ENCODE measurements around the gene MZB1.
"Not testable (repeated sequence)": the region's sequence is repeated elsewhere in the genome, so short reads cannot be mapped to it uniquely, and the experiment has no call there.

MZB1 gene

DNA sequence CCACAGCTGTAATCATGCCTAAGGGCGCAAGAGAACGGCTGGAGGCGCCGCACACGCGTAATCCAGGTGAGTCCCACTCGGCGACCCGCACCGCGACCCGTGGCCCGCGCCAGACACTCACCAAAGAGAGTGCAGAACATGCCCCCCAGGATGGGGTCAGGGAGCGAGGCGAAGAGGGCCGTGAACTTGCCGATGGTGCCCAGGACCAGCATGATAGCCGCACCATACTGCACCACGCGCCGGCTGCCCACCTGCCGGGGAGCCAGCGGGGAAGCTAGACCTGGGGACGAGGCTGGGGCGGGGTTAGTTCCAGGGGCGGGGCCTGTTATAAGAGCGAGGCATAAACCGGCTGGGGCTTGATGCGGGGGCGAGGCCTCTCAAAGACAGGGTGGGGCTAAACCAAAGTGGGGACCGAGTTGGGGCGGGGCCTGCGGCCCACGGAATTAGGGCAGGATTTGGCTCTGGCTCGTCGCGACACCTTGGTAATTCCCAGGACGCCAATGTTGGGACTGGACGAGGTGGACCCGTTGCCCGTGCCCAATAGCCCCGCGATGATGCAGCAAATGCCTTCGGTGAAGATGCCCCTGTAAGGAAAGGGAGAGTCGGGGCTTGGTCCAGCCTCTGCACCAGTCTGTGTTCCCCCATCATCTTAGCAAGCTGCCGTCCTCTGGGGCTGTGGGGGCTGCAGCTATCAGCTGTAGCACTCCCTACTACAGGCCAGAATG lies 11.4 kb downstream of the MZB1 start:
- no peak for DNase-seq (ENCODE audit: low spot score)

GRCh38 chr5:139377226-139377625 lies 12.5 kb downstream of the MZB1 start:
- no peak for DNase-seq (ENCODE audit: low spot score)

DNA sequence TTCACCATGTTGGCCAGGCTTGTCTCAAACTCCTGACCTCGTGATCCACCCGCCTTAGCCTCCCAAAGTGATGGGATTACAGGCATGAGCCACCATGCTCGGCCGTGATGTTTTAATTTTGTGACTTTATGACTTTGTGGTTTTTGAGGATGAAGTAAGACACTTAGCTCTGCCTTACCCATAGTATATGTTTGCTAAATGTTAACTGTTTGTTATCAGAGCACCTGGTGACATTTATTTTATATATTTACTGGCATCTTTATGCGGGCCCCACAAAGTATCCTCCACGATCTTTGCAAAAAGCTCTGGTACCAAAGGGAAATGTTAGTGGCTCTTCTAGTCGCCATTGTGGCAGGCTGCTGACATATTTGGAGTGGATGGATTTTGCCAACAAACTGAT lies 13.3 kb downstream of the MZB1 start:
- no peak for DNase-seq (ENCODE audit: low spot score)

GRCh38 chr5:139374909-139375308 lies 14.8 kb downstream of the MZB1 start:
- DNase-seq (ENCODE audit: low spot score), result no peak

- no peak for DNase-seq (ENCODE audit: low spot score)
Measured at GRCh38 chr5:139371482-139372435, 18.0 kb downstream of the MZB1 start.

GRCh38 chr5:139369181-139369580 lies 20.5 kb downstream of the MZB1 start:
- DNase-seq (ENCODE audit: low spot score), result no peak

DNA sequence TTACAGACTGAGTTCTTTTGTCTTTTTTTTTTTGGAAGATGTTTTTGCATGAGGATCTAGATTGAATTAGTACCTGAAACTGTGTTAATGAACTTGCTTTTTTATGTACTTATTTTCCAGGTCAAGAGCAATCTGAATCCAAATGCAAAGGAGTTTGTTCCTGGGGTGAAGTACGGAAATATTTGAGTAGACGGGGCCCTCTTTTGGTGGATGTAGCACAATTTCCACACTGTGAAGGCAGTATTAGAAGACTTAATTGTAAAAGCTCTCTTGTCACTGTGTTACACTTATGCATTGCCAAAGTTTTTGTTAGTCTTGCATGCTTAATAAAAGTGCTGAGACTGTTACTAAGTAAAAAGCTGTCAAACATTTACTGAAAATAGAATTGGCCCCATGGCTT lies 21.1 kb downstream of the MZB1 start:
- DNase-seq (ENCODE audit: low spot score), result peak; percentile 48

GRCh38 chr5:139364466-139364865 lies 25.2 kb downstream of the MZB1 start:
- no peak for DNase-seq (ENCODE audit: low spot score)

- no peak for DNase-seq (ENCODE audit: low spot score)
Measured at GRCh38 chr5:139363937-139364336, 25.8 kb downstream of the MZB1 start.

DNA sequence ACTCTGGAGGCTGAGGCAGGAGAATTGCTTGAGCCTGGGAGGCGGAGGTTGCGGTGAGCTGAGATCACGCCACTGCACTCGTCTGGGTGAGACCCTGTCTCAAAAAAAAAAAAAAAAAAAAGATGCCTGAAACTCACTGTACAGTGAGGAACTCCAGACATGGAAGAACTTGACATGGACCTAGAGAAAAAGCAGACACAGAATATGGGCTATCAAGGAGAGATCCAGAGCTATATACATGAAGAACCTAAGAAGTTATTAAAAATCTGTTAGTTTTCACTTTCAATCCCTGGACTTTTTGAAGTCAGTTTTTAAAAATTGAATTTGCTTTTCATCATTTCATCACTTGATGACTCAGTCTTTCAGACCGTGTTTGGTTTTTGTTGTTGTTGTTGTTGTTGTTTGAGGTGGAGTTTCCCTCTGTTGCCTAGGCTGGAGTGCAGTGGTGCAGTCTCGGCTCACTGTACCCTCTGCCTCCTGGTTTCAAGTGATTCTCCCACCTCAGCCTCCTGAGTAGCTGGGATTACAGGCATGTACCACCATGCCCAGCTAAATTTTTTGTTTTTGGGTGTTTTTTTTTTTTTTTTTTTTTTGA lies 27.8 kb downstream of the MZB1 start:
- no peak for DNase-seq (ENCODE audit: low spot score)

DNA sequence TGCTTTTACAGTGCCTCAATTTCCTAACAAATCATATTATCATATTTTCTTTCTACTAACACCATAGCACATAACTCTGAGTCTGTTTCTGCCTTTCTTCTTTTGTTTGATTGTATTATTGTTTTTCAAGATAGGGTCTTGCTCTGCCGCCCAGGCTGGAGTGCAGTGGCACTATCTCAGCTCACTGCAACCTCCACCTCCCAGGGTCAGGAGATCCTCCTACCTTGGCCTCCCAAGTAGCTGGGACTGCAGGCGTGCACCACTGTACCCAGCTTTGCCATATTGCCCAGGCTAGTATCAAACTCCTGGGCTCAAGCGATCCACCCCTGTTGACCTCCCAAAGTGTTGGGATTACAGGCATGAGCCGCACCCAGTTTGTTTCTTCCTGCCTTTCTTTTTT lies 29.3 kb downstream of the MZB1 start:
- no peak for DNase-seq (ENCODE audit: low spot score)

DNA sequence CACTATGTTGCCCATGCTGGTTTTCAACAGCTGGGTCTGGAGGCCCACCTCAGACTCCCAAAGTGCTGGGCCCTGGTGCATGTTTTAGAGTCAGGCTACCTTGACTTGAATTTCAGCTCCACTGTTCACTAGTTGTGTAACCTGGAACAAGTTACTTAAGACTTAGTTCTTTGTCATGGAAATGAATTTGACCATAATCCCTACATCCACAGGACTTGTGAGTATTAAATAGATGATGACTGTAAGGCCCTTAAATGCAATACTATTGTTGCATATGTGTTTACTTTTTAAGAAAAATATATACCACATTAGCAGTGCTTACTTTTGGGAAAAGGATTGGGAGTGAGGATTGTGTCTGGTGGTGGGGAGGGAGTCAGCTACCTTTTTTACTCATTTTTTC lies 31.6 kb downstream of the MZB1 start:
- DNase-seq (ENCODE audit: low spot score), result no peak

DNA sequence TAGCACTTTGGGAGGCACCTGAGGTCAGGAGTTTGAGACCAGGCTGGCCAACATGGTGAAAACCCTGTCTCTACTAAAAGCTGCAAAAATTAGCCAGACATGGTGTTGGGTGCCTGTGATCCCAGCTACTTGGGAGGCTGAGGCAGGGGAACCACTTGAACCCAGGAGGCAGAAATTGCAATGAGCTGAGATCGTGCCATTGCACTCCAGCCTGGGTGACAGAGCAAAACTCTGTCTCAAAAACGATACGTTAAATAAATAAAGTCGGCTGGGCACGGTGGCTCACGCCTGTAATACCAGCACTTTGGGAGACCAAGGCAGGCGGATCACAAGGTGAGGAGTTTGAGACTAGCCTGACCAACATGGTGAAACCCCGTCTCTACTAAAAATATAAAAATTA lies 33.8 kb downstream of the MZB1 start:
- DNase-seq (ENCODE audit: low spot score), result not testable (repeated sequence)

GRCh38 chr5:139354186-139354585 lies 35.5 kb downstream of the MZB1 start:
- no peak for DNase-seq (ENCODE audit: low spot score)

- DNase-seq (ENCODE audit: low spot score), result not testable (repeated sequence)
Measured at GRCh38 chr5:139347863-139348262, 41.9 kb downstream of the MZB1 start.

GRCh38 chr5:139345442-139345841 lies 44.3 kb downstream of the MZB1 start:
- DNase-seq (ENCODE audit: low spot score), result not testable (repeated sequence)

- no peak for DNase-seq (ENCODE audit: low spot score)
Measured at GRCh38 chr5:139344177-139344576, 45.5 kb downstream of the MZB1 start.

DNA sequence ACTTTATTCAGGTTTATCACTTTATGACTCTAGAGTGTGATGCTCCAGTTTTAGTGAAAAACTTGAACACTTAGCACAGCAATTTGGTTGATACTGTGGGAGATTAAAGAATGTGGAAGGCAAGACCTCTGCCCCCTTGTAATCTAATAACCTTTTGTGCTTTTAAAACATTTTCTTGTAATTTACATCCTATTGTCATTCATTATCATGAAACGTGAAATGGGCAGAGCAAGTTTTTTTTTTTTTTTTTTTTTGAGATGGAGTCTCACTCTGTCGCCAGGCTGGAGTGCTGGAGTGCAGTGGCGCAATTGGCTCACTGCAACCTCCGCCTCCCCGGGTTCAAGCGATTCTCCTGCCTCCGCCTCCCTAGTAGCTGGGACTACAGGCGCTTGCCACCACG lies 46.2 kb downstream of the MZB1 start:
- DNase-seq (ENCODE audit: low spot score), result no peak

GRCh38 chr5:139342423-139342723 lies 47.3 kb downstream of the MZB1 start:
- no peak for DNase-seq (ENCODE audit: low spot score)

DNA sequence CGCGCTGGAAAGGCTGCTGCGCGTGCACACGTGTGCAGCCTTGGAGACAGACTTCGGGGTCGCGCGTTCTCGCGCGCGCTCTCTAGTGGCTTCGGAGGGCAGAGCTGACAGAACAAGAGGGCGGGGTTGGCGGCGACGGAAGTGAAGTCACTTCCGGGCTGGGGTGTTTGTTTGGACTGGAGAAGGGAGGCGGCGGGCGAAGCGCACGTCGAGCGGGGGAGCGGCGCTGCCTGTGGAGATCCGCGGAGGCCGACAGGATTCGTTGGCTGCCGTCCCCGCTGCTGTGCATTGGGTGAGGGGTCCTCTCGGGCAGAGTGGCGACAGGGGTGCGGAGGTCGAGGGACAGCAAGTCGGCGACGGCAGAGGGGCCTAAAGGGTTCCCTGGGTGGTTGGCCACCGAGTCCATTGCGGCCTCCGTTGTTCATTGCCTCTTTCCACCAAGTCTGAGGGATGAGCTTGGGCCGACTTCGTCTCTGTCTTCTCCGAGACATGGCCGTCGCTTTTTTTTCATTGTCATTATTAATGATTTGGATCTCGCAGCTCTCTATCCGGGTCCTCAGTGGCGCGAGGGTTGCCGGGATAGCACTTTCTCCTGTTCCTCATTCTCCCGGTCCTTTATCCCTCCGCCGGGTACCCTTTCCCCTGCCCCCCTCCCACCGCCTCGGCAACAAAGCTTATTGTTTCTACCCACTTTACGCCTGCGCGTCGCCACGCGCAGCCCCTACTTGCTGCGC lies 47.9 kb downstream of the MZB1 start, which contains the start of gene PAIP2:
TSS of gene PAIP2 (plus strand) at position 166 of the 734 bp plus-strand sequence. CDS start 21,931 bp downstream, outside the sequence.
- DNase-seq (ENCODE audit: low spot score), result peak; percentile 98

- no peak for DNase-seq (ENCODE audit: low spot score)
Measured at GRCh38 chr5:139341187-139341688, 48.5 kb downstream of the MZB1 start.

DNA sequence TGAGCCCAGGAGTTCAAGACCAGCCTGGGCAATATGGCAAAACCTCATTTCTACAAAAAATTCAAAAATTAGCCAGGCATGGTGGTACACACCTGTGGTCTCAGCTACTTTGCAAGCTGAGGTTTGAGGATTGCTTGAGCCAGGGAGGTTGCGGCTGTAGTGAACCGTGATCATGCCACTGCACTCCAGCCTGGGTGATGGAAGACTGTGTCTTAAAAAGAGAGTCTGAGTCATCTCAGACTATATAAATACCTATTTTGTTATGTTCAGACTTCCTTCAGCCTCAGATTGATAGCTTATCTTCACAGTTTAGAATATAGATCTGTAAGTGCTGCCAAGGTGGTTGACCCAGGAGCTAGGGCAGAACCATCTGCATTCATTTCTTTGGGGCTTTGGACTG lies 49.7 kb downstream of the MZB1 start:
- no peak for DNase-seq (ENCODE audit: low spot score)

Measured in cerebellar cortex (tissue), 1 donor.